SK-N-SH (cell line): ENCODE data around the gene FAF2.

Experiments used
- CTCF ChIP-seq: fragments of 200-600 bp; sonication (generic); IDR thresholded peaks from 2 replicates; pipeline ENCODE4 v1.6.1; 2017; ENCODE audit warnings: antibody characterized with exemption, mild to moderate bottlenecking, moderate library complexity
- MAX ChIP-seq: IDR thresholded peaks from 2 replicates; pipeline ENCODE4 v1.4.0; 2012; ENCODE audit warnings: low read depth
- PBX3 ChIP-seq: IDR thresholded peaks from 2 replicates; pipeline ENCODE4; 2012

GRCh38 chr5:176466245-176466871 lies 18.2 kb downstream of the FAF2 start:
- TF ChIP-seq CTCF, result no peak
- no peak; the same call in 1 of the 2 replicates for TF ChIP-seq PBX3
- TF ChIP-seq MAX, result no peak
